ENCODE results near the gene ARG2.

GRCh38 chr14:67620217-67620785, 581 bp downstream of the ARG2 start:
- no peak for TF ChIP-seq CTCF (IDR thresholded peaks at IDR 0.05)
- no peak for TF ChIP-seq POLR2AphosphoS5 (IDR thresholded peaks at IDR 0.05)
